Caco-2 (cell line): Measurements from ENCODE around the gene SLC25A42. TPM values are rescaled to one million over a fixed set of nuclear protein-coding genes. Genes with fewer than 3 reads are reported as not detected.

ENCODE experiments used
- BruUV-seq: library from RNA; stranded (reverse); fragments of 400-500 nt; replicated peaks from 2 replicates; lab custom pipeline; 2021; lab: Mats Ljungman, UMichigan
- CTCF ChIA-PET: fragments of 300-600 bp; sonication (Branson Sonifier 250); formaldehyde crosslinking; loops from one replicate; lab custom pipeline; 2022; ENCODE audit warnings: antibody characterized with exemption; lab: Charles Lee
- POLR2A ChIA-PET: fragments of 300-600 bp; sonication (Branson Sonifier 250); formaldehyde crosslinking; loops from one replicate; lab custom pipeline; 2022; ENCODE audit warnings: antibody characterized with exemption; lab: Charles Lee
- DNase-seq, 2 experiments: peaks; one replicate each; pipeline versions ENCODE4 v3.0.0 to v3.0.0-alpha.2; 2020 to 2022
- H3K27me3 ChIP-seq: replicated peaks from 2 replicates; pipeline ENCODE4 v1.6.0; 2011; ENCODE audit warnings: low read length; ENCODE audit not compliant: control insufficient read depth, insufficient read depth
- H3K36me3 ChIP-seq: 2 replicates; pipeline ENCODE4 v1.5.1; 2011; ENCODE audit warnings: low read length; ENCODE audit not compliant: control insufficient read depth, insufficient read depth
- H3K4me1 ChIP-seq: fragments of 250-450 bp; sonication (Bioruptor Pico); 2 replicates; pipeline ENCODE4 v1.5.1; 2020; ENCODE audit warnings: mild to moderate bottlenecking
- H3K4me3 ChIP-seq: 2 replicates; pipeline ENCODE4 v1.5.1; 2011; ENCODE audit warnings: low read depth, mild to moderate bottlenecking, control low read depth, low read length
- H3K9me3 ChIP-seq: fragments of 250-450 bp; sonication (Bioruptor Pico); 2 replicates; pipeline ENCODE4 v1.5.1; 2020; ENCODE audit warnings: mild to moderate bottlenecking, moderate library complexity
- H3K27ac Mint-ChIP-seq: one replicate; pipeline ENCODE4 v1.8.0; 2022; ENCODE audit warnings: mixed read lengths; ENCODE audit not compliant: unreplicated experiment
- H3K27me3 Mint-ChIP-seq: one replicate; pipeline ENCODE4 v1.8.0; 2022; ENCODE audit warnings: mixed read lengths; ENCODE audit not compliant: insufficient read depth, unreplicated experiment
- H3K36me3 Mint-ChIP-seq: one replicate; pipeline ENCODE4 v1.8.0; 2022; ENCODE audit warnings: mild to moderate bottlenecking, mixed read lengths; ENCODE audit not compliant: insufficient read depth, unreplicated experiment
- H3K4me1 Mint-ChIP-seq: one replicate; pipeline ENCODE4 v1.8.0; 2022; ENCODE audit warnings: low read depth, mixed read lengths; ENCODE audit not compliant: unreplicated experiment
- H3K4me3 Mint-ChIP-seq: one replicate; pipeline ENCODE4 v1.8.0; 2022; ENCODE audit warnings: mild to moderate bottlenecking, moderate library complexity, mixed read lengths; ENCODE audit not compliant: unreplicated experiment
- H3K9me3 Mint-ChIP-seq: one replicate; pipeline ENCODE4 v1.8.0; 2022; ENCODE audit warnings: mixed read lengths; ENCODE audit not compliant: unreplicated experiment
- intact Hi-C: fragments of 100-400 bp; cut with micrococcal nuclease; formaldehyde crosslinking; loops from one replicate; pipeline ENCODE4 v1.10.0; 2022; ENCODE audit not compliant: unreplicated experiment
- total RNA-seq: library from RNA; stranded (reverse); gene quantifications from 2 replicates; pipeline ENCODE4 v1.2.3, GENCODE V29; 2022
- TF ChIP-seq, protein P1 (sequence below), 2 experiments: fragments of 200-600 bp in 1 of 2; IDR thresholded peaks; 1 replicate in 1 of 2; 2 replicates in 1 of 2; pipeline versions ENCODE4 v1.5.1 to v1.8.0; 2011 to 2022; ENCODE audit warnings: antibody characterized with exemption in 1 of 2, control low read depth in 1 of 2, inconsistent platforms in 1 of 2, low read depth in 1 of 2, low read length in 1 of 2, mild to moderate bottlenecking in 1 of 2, moderate library complexity in 1 of 2; ENCODE audit not compliant: insufficient read depth in 1 of 2, severe bottlenecking in 1 of 2, unreplicated experiment in 1 of 2

The SLC25A42 gene
- total RNA-seq, 1 experiment from 2014 or later: 4.5 TPM

DNA sequence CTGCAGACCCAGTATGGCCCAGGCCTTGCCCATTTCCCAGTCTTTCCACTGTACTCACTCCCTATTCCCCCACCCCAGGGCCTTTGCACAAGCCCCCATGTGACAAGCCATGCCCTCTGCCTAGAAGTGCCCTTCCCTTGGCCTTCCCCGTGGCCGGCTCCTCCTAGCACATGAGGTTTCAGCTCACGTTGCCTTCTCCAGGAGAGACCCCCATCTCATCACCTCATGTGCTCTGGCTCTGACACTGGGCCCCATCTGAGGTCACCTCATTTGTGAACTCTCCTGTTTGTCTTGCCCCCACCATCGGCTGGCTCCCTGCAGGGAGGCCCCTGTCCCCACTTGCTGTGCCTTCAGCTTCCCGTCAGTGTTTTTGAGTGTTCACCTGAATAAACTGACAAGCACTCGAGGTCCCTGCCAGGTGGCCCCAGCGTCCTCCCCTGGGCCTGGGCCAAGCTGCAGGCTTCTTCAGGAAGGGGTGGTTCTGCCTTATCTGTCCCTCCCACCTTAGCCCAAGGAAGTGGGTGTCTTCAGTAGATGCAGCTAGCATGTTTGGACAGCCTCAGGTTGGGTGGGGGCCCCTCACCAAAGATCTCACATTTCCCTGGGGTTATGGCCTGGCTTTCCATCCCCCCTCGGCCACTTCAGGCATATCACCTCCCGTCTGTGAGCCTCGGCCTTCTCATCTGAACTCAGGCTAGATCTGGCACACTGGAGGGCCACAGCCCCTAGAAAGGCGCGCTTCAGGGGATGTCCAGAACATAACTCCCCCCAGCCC is 3.8 kb upstream of the SLC25A42 start:
- Histone ChIP-seq H3K27me3 (no peaks in the 10 kb centered on the region), H3K4me3 (no peak overlapping the region), H3K9me3 (no peaks in the 10 kb centered on the region), H3K36me3 (peaks cover 5% of the 10 kb centered on the region; the same call in 1 of the 2 replicates), H3K4me1 (peaks cover 11% of the 10 kb centered on the region)
- no peaks in the 10 kb centered on the region for H3K9me3 Mint-ChIP-seq
- H3K27me3 Mint-ChIP-seq: no peaks in the 10 kb centered on the region
- intact Hi-C loops: no loop called here
- DNase-seq: no peak
- TF ChIP-seq, protein P1, sequence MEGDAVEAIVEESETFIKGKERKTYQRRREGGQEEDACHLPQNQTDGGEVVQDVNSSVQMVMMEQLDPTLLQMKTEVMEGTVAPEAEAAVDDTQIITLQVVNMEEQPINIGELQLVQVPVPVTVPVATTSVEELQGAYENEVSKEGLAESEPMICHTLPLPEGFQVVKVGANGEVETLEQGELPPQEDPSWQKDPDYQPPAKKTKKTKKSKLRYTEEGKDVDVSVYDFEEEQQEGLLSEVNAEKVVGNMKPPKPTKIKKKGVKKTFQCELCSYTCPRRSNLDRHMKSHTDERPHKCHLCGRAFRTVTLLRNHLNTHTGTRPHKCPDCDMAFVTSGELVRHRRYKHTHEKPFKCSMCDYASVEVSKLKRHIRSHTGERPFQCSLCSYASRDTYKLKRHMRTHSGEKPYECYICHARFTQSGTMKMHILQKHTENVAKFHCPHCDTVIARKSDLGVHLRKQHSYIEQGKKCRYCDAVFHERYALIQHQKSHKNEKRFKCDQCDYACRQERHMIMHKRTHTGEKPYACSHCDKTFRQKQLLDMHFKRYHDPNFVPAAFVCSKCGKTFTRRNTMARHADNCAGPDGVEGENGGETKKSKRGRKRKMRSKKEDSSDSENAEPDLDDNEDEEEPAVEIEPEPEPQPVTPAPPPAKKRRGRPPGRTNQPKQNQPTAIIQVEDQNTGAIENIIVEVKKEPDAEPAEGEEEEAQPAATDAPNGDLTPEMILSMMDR (IDR thresholded peaks at IDR 0.05; ENCODE audit: insufficient read depth in 1 of 2, low read depth in 1 of 2, low read length in 1 of 2, severe bottlenecking in 1 of 2, unreplicated experiment in 1 of 2): no peak
- H3K27ac Mint-ChIP-seq: no peak overlapping the region
- no peaks in the 10 kb centered on the region for H3K4me1 Mint-ChIP-seq
- no peak overlapping the region for H3K4me3 Mint-ChIP-seq
- no TSS peak for BruUV-seq
- CTCF ChIA-PET: no interaction called here
- POLR2A ChIA-PET: no interaction called here
- H3K36me3 Mint-ChIP-seq: peaks cover 37% of the 10 kb centered on the region

DNA sequence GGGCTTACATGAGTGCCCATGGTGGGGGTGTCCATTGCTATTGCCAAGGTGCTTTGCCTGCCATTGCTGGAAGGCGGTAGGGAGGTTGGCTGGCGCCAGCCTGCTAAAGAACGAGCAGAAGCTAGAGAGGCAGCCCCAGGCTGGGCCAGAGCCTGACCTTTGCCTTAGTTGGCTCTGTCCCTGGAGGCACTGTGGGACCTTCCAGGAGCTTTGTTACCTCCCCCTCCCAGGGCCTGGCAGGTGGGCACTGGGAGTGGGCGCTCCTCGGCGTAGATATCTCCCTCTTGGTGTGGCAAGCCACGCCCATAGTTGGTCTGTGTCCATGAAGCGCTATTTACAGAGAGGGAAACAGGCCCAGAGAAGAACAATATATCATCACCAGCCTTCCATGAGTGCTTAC is 2.3 kb upstream of the SLC25A42 start:
- no peaks in the 10 kb centered on the region for H3K27me3 Mint-ChIP-seq
- Histone ChIP-seq H3K4me3 (no peak overlapping the region), H3K36me3 (peaks cover 5% of the 10 kb centered on the region; the same call in 1 of the 2 replicates), H3K27me3 (no peaks in the 10 kb centered on the region), H3K4me1 (peaks cover 11% of the 10 kb centered on the region), H3K9me3 (no peaks in the 10 kb centered on the region)
- DNase-seq: no peak
- TF ChIP-seq, protein P1 (IDR thresholded peaks at IDR 0.05; ENCODE audit: insufficient read depth in 1 of 2, low read depth in 1 of 2, low read length in 1 of 2, severe bottlenecking in 1 of 2, unreplicated experiment in 1 of 2): no peak
- CTCF ChIA-PET: no interaction called here
- intact Hi-C loops: no loop called here
- BruUV-seq: no TSS peak
- H3K27ac Mint-ChIP-seq: no peak overlapping the region
- no peak overlapping the region for H3K4me3 Mint-ChIP-seq
- no peaks in the 10 kb centered on the region for H3K4me1 Mint-ChIP-seq
- no peaks in the 10 kb centered on the region for H3K9me3 Mint-ChIP-seq
- H3K36me3 Mint-ChIP-seq: peaks cover 37% of the 10 kb centered on the region
- POLR2A ChIA-PET: interaction anchor here (0.6 kb wide), 1 partner anchor 80 kb away, joined by 3 read pairs; no protein-coding TSS in a partner anchor

DNA sequence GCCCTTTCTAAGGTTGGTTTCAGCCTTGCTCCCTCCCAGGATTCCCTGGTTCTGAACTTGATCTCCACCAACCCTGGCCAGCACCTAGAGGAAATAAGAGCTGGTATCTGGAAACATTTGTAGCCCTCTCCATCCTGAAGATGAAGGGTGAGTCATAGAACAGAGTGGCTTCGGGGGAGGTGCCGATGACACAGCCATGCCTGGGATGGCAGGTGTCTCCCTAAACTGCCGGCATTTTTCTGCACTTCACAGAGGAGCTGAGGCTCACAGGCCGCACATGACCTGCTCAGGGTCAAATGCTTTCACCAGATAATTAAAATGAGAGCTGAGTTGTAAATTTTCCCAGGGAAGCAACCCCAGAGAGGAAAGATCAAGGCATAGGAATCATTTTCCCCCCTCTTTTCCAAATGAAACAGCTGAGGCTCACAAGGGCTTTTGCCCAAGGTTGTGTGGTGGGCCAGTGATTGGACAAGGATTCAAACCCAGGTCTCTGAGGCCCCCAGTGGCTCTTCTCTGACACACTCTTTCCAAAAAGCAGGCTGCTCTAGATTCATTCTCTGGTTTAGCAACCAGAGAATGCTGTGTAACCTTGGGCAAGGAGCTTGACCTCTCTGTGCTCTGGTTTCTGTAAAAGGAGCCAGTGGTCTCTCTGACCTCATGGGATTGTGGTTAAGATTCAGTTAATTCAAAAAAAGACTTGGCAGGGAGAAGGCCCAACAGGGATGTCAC is 1.2 kb upstream of the SLC25A42 start:
- Histone ChIP-seq H3K4me1 (peaks cover 11% of the 10 kb centered on the region), H3K27me3 (no peaks in the 10 kb centered on the region), H3K36me3 (peaks cover 3% of the 10 kb centered on the region; the same call in 1 of the 2 replicates), H3K4me3 (peak overlapping the region; percentile 40), H3K9me3 (no peaks in the 10 kb centered on the region)
- Mint-ChIP-seq H3K9me3 (no peaks in the 10 kb centered on the region), H3K27ac (peak overlapping the region; percentile 66), H3K27me3 (no peaks in the 10 kb centered on the region), H3K36me3 (peaks cover 35% of the 10 kb centered on the region), H3K4me3 (peak overlapping the region; percentile 83), H3K4me1 (no peaks in the 10 kb centered on the region)
- intact Hi-C loops: loop anchor here (1.0 to 2.0 kb wide), 3 partner anchors 35 to 76 kb away; partner anchors contain the start of gene TMEM161A
- TF ChIP-seq, protein P1 (IDR thresholded peaks at IDR 0.05; ENCODE audit: insufficient read depth in 1 of 2, low read depth in 1 of 2, low read length in 1 of 2, severe bottlenecking in 1 of 2, unreplicated experiment in 1 of 2): no peak
- ChIA-PET POLR2A (no interaction called here), CTCF (interaction anchor here (0.5 to 1.3 kb wide), 2 partner anchors 22 to 44 kb away, joined by 3 read pairs; no protein-coding TSS in a partner anchor)
- DNase-seq: peak in 1 of 2 experiments; percentile 19
- BruUV-seq: TSS peak; percentile 86
